RWPE2 (cell line): ENCODE measurements around the gene RERE.

ENCODE experiments used
- ATAC-seq: fragments of 200-7000 bp; cut with Tn5 transposase; 3 replicates; pipeline ENCODE4 v1.9.1; 2021; ENCODE audit warnings: low read depth
- DNase-seq: peaks from one replicate; pipeline ENCODE4 v3.0.0-alpha.2; 2020; ENCODE audit warnings: low spot score
- H3K27ac ChIP-seq: fragments of 450-650 bp; 2 replicates; pipeline ENCODE4 v1.5.1; 2017; ENCODE audit warnings: mild to moderate bottlenecking; ENCODE audit not compliant: poor library complexity, severe bottlenecking
- H3K27me3 ChIP-seq: fragments of 250-450 bp; sonication (Bioruptor Pico); 2 replicates; pipeline ENCODE4 v1.5.1; 2021; ENCODE audit warnings: mild to moderate bottlenecking, moderate library complexity; ENCODE audit not compliant: insufficient read depth, poor library complexity, severe bottlenecking
- H3K36me3 ChIP-seq: fragments of 250-450 bp; sonication (Bioruptor Pico); 2 replicates; pipeline ENCODE4 v1.5.1; 2020; ENCODE audit warnings: low read depth, mild to moderate bottlenecking, moderate library complexity
- H3K4me1 ChIP-seq: fragments of 250-450 bp; sonication (Bioruptor Pico); 2 replicates; pipeline ENCODE4 v1.5.1; 2021; ENCODE audit warnings: mild to moderate bottlenecking, moderate library complexity; ENCODE audit not compliant: insufficient read depth, poor library complexity, severe bottlenecking
- H3K4me3 ChIP-seq: fragments of 250-450 bp; sonication (Bioruptor Pico); 2 replicates; pipeline ENCODE4 v1.5.1; 2021; ENCODE audit warnings: mild to moderate bottlenecking, moderate library complexity; ENCODE audit not compliant: severe bottlenecking
- H3K9me3 ChIP-seq: fragments of 250-450 bp; sonication (Bioruptor Pico); 2 replicates; pipeline ENCODE4 v1.5.1; 2021; ENCODE audit warnings: mild to moderate bottlenecking, moderate library complexity; ENCODE audit not compliant: severe bottlenecking
- CTCF ChIP-seq: fragments of 450-650 bp; IDR thresholded peaks from one replicate; pipeline ENCODE4 v1.5.1; 2017; ENCODE audit warnings: mild to moderate bottlenecking, moderate library complexity; ENCODE audit not compliant: poor library complexity, severe bottlenecking

RERE gene

GRCh38 chr1:8711151-8711550 is 106.3 kb downstream of the RERE start:
- H3K27me3 ChIP-seq: no peaks in the 10 kb centered on the region
- ATAC-seq (no peak), DNase-seq (no peak)
- H3K27ac ChIP-seq: peak overlapping the region; percentile 90
- H3K36me3 ChIP-seq: no peaks in the 10 kb centered on the region
- H3K4me1 ChIP-seq: peaks cover 29% of the 10 kb centered on the region
- no peak for TF ChIP-seq CTCF
- H3K9me3 ChIP-seq: no peaks in the 10 kb centered on the region
- H3K4me3 ChIP-seq: no peak overlapping the region

- no peak for TF ChIP-seq CTCF
- Histone ChIP-seq H3K4me1 (peaks cover 32% of the 10 kb centered on the region), H3K9me3 (no peaks in the 10 kb centered on the region), H3K4me3 (no peak overlapping the region), H3K27me3 (no peaks in the 10 kb centered on the region), H3K27ac (no peak overlapping the region), H3K36me3 (no peaks in the 10 kb centered on the region)
- no peak for ATAC-seq
- no peak for DNase-seq
These were observed 109.2 kb downstream of the RERE start for GRCh38 chr1:8708259-8708658.

GRCh38 chr1:8706995-8707396 is 110.4 kb downstream of the RERE start:
- DNase-seq (no peak), ATAC-seq (no peak)
- Histone ChIP-seq H3K36me3 (no peaks in the 10 kb centered on the region), H3K27ac (no peak overlapping the region), H3K4me1 (peaks cover 19% of the 10 kb centered on the region), H3K4me3 (no peak overlapping the region), H3K9me3 (no peaks in the 10 kb centered on the region), H3K27me3 (no peaks in the 10 kb centered on the region)
- TF ChIP-seq CTCF: no peak

- Histone ChIP-seq H3K27me3 (no peaks in the 10 kb centered on the region), H3K4me3 (no peak overlapping the region), H3K36me3 (no peaks in the 10 kb centered on the region), H3K27ac (no peak overlapping the region), H3K4me1 (peaks cover 12% of the 10 kb centered on the region), H3K9me3 (no peaks in the 10 kb centered on the region)
- ATAC-seq: no peak
- no peak for DNase-seq
- TF ChIP-seq CTCF: no peak
These were observed 111.1 kb downstream of the RERE start for GRCh38 chr1:8706291-8706690.

GRCh38 chr1:8704866-8705506 is 112.5 kb downstream of the RERE start:
- DNase-seq (no peak), ATAC-seq (no peak)
- Histone ChIP-seq H3K4me1 (peaks cover 20% of the 10 kb centered on the region), H3K4me3 (no peak overlapping the region), H3K27ac (no peak overlapping the region), H3K36me3 (no peaks in the 10 kb centered on the region), H3K9me3 (no peaks in the 10 kb centered on the region), H3K27me3 (no peaks in the 10 kb centered on the region)
- no peak for TF ChIP-seq CTCF
